Loucy (cell line): ENCODE measurements around the gene LEMD1.

ENCODE experiments used
- H2AFZ ChIP-seq: fragments of 200-600 bp; sonication (generic); 2 replicates; pipeline ENCODE4 v1.6.0; 2016; ENCODE audit warnings: antibody characterized with exemption, mild to moderate bottlenecking, low read length, moderate library complexity
- H3F3A ChIP-seq: fragments of 200-600 bp; 2 replicates; pipeline ENCODE4 v1.6.0; 2016; ENCODE audit warnings: antibody characterized with exemption, low read depth, mild to moderate bottlenecking
- H3K27me3 ChIP-seq: fragments of 200-600 bp; sonication (generic); 2 replicates; pipeline ENCODE4 v1.6.1; 2014; ENCODE audit warnings: low read length, mild to moderate bottlenecking; ENCODE audit not compliant: insufficient read depth, poor library complexity, severe bottlenecking
- H3K36me3 ChIP-seq: fragments of 200-600 bp; sonication (generic); 2 replicates; pipeline ENCODE4 v1.6.1; 2016; ENCODE audit warnings: low read length; ENCODE audit not compliant: insufficient read depth
- H3K4me1 ChIP-seq: fragments of 200-600 bp; sonication (generic); 2 replicates; pipeline ENCODE4 v1.5.1; 2014; ENCODE audit warnings: low read length, mild to moderate bottlenecking; ENCODE audit not compliant: insufficient read depth, poor library complexity, severe bottlenecking
- H3K4me2 ChIP-seq: fragments of 200-600 bp; sonication (generic); 2 replicates; pipeline ENCODE4 v1.6.0; 2014; ENCODE audit warnings: antibody characterized with exemption, low read length, low read depth, mild to moderate bottlenecking; ENCODE audit not compliant: poor library complexity, severe bottlenecking
- H3K4me3 ChIP-seq: fragments of 200-600 bp; sonication (generic); 2 replicates; pipeline ENCODE4 v1.5.1; 2014; ENCODE audit warnings: low read length, mild to moderate bottlenecking, mixed read lengths; ENCODE audit not compliant: poor library complexity, severe bottlenecking
- H3K79me2 ChIP-seq: fragments of 200-600 bp; sonication (generic); 2 replicates; pipeline ENCODE4 v1.6.1; 2014; ENCODE audit warnings: low read length; ENCODE audit not compliant: insufficient read depth
- H3K9ac ChIP-seq: fragments of 200-600 bp; sonication (generic); 2 replicates; pipeline ENCODE4 v1.6.0; 2014; ENCODE audit warnings: mild to moderate bottlenecking, low read depth, low read length, moderate library complexity; ENCODE audit not compliant: poor library complexity, severe bottlenecking
- H3K9me2 ChIP-seq: fragments of 200-600 bp; sonication (generic); replicated peaks from 2 replicates; pipeline ENCODE4 v1.6.1; 2016; ENCODE audit warnings: low read depth, low read length, mixed read lengths
- H3K9me3 ChIP-seq: fragments of 200-600 bp; sonication (generic); 2 replicates; pipeline ENCODE4 v1.6.1; 2014; ENCODE audit warnings: mild to moderate bottlenecking, antibody characterized with exemption, low read length, low read depth; ENCODE audit not compliant: insufficient read depth
- H4K20me1 ChIP-seq: fragments of 200-600 bp; sonication (generic); 2 replicates; pipeline ENCODE4 v1.6.0; 2014; ENCODE audit warnings: antibody characterized with exemption, low read length, mild to moderate bottlenecking; ENCODE audit not compliant: insufficient read depth, poor library complexity, severe bottlenecking
- CTCF ChIP-seq: fragments of 200-600 bp; sonication (generic); conservative IDR thresholded peaks from 2 replicates; pipeline ENCODE4 v1.5.1; 2014; ENCODE audit warnings: mild to moderate bottlenecking, antibody characterized with exemption, low read length
- EZH2phosphoT487 ChIP-seq: fragments of 200-600 bp; IDR thresholded peaks from 2 replicates; pipeline ENCODE4 v1.6.1; 2018; ENCODE audit warnings: antibody characterized with exemption, mild to moderate bottlenecking, moderate library complexity, borderline replicate concordance

LEMD1 gene

GRCh38 chr1:205449750-205450443 is 28.0 kb upstream of the LEMD1 start:
- no peaks in the 10 kb centered on the region for H3K9me2 ChIP-seq
- H3K9ac ChIP-seq = no peak overlapping the region
- H4K20me1 ChIP-seq = no peaks in the 10 kb centered on the region
- no peaks in the 10 kb centered on the region for H3K27me3 ChIP-seq
- H3K4me1 ChIP-seq = peaks cover 12% of the 10 kb centered on the region
- no peak overlapping the region for H2AFZ ChIP-seq
- no peaks in the 10 kb centered on the region for H3K36me3 ChIP-seq
- no peak for TF ChIP-seq CTCF
- TF ChIP-seq EZH2phosphoT487 = no peak
- H3K4me3 ChIP-seq = no peak overlapping the region
- H3K4me2 ChIP-seq = no peak overlapping the region
- H3K79me2 ChIP-seq = no peaks in the 10 kb centered on the region
- no peaks in the 10 kb centered on the region for H3F3A ChIP-seq
- no peaks in the 10 kb centered on the region for H3K9me3 ChIP-seq

GRCh38 chr1:205449254-205449749 is 27.4 kb upstream of the LEMD1 start:
- no peaks in the 10 kb centered on the region for H4K20me1 ChIP-seq
- H3K4me3 ChIP-seq = no peak overlapping the region
- no peaks in the 10 kb centered on the region for H3K79me2 ChIP-seq
- no peaks in the 10 kb centered on the region for H3K27me3 ChIP-seq
- no peak overlapping the region for H3K4me2 ChIP-seq
- H3K9ac ChIP-seq = no peak overlapping the region
- H3K9me2 ChIP-seq = no peaks in the 10 kb centered on the region
- H3K9me3 ChIP-seq = no peaks in the 10 kb centered on the region
- TF ChIP-seq EZH2phosphoT487 (no peak), CTCF (no peak)
- no peaks in the 10 kb centered on the region for H3F3A ChIP-seq
- no peaks in the 10 kb centered on the region for H3K36me3 ChIP-seq
- H2AFZ ChIP-seq = no peak overlapping the region
- peaks cover 18% of the 10 kb centered on the region for H3K4me1 ChIP-seq

GRCh38 chr1:205448540-205449253 is 26.8 kb upstream of the LEMD1 start:
- H3K4me1 ChIP-seq = peaks cover 24% of the 10 kb centered on the region
- H3K36me3 ChIP-seq = no peaks in the 10 kb centered on the region
- H3K79me2 ChIP-seq = no peaks in the 10 kb centered on the region
- no peaks in the 10 kb centered on the region for H3K9me2 ChIP-seq
- no peak overlapping the region for H2AFZ ChIP-seq
- H3K9me3 ChIP-seq = no peaks in the 10 kb centered on the region
- no peak for TF ChIP-seq EZH2phosphoT487
- H3K9ac ChIP-seq = no peak overlapping the region
- no peaks in the 10 kb centered on the region for H4K20me1 ChIP-seq
- H3F3A ChIP-seq = no peaks in the 10 kb centered on the region
- no peak overlapping the region for H3K4me2 ChIP-seq
- H3K27me3 ChIP-seq = no peaks in the 10 kb centered on the region
- no peak overlapping the region for H3K4me3 ChIP-seq
